ENCODE measurements around the gene GNB3. TPM values are rescaled to one million over a fixed set of nuclear protein-coding genes. Genes with fewer than 3 reads are reported as not detected.
A peak's percentile ranks its signal among the peaks of the same experiment; 100 is the strongest.

The GNB3 gene
- total RNA-seq, 1 experiment from 2014 or later = 14.0 TPM

- TF ChIP-seq AR (CRISPR knock-in tag; IDR thresholded peaks at IDR 0.05) = no peak
- peak; percentile 37; the same call in 1 of the 2 replicates for TF ChIP-seq ETV6 (CRISPR knock-in tag; IDR thresholded peaks at IDR 0.05)
- 0 out of 2 replicates have a peak, but pooled peaks have one; percentile 37 for TF ChIP-seq EMX1 (CRISPR knock-in tag; IDR thresholded peaks at IDR 0.05)
- TF ChIP-seq ZNF219 (CRISPR knock-in tag; IDR thresholded peaks at IDR 0.05; ENCODE audit: borderline replicate concordance) = no peak
- peak; percentile 100 for TF ChIP-seq NFE2L1 (CRISPR knock-in tag; IDR thresholded peaks at IDR 0.05)
- TF ChIP-seq SMAD3 (CRISPR knock-in tag; IDR thresholded peaks at IDR 0.05; ENCODE audit: borderline replicate concordance) = peak; percentile 59; the same call in 1 of the 2 replicates
- peak; percentile 77 for TF ChIP-seq FOXK1 (CRISPR knock-in tag; IDR thresholded peaks at IDR 0.05)
- no peak for TF ChIP-seq IRF1 (CRISPR knock-in tag; IDR thresholded peaks at IDR 0.05)
- TF ChIP-seq ZNF423 (CRISPR knock-in tag; IDR thresholded peaks at IDR 0.05) = no peak
- TF ChIP-seq ZNF138 (CRISPR knock-in tag; conservative IDR thresholded peaks at IDR 0.05) = 0 out of 2 replicates have a peak, but pooled peaks have one; percentile 42
- peak; percentile 99 for TF ChIP-seq USF2 (CRISPR knock-in tag; IDR thresholded peaks at IDR 0.05)
- TF ChIP-seq TEAD1 (CRISPR knock-in tag; IDR thresholded peaks at IDR 0.05) = peak; percentile 46; the same call in 1 of the 2 replicates
Observed at GRCh38 chr12:6890789-6891645, 50.3 kb downstream of the GNB3 start (continued).

- Mint-ChIP-seq H3K4me3 (peak overlapping the region; percentile 60), H3K36me3 (no peaks in the 10 kb centered on the region), H3K4me1 (peaks cover 28% of the 10 kb centered on the region), H3K27me3 (ENCODE audit: low read depth) (peaks cover 4% of the 10 kb centered on the region; the same call in 1 of the 2 replicates), H3K9me3 (no peaks in the 10 kb centered on the region), H3K27ac (peak overlapping the region; percentile 39)
- ATAC-seq (no peak), DNase-seq (ENCODE audit: low spot score) (no peak)
- no peak for TF ChIP-seq ZNF263 (CRISPR knock-in tag; IDR thresholded peaks at IDR 0.05; ENCODE audit: low read depth)
- TF ChIP-seq ZNF423 (CRISPR knock-in tag; IDR thresholded peaks at IDR 0.05) = no peak
- TF ChIP-seq NFYB (CRISPR knock-in tag; conservative IDR thresholded peaks at IDR 0.05; ENCODE audit: low read depth) = no peak
- no peak for TF ChIP-seq OVOL2 (CRISPR knock-in tag; IDR thresholded peaks at IDR 0.05; ENCODE audit: borderline replicate concordance)
- TF ChIP-seq RORB (CRISPR knock-in tag; IDR thresholded peaks at IDR 0.05) = no peak
- TF ChIP-seq PRRX2 (CRISPR knock-in tag; IDR thresholded peaks at IDR 0.05) = no peak
- no peak for TF ChIP-seq FOXP1 (CRISPR knock-in tag; IDR thresholded peaks at IDR 0.05; ENCODE audit: borderline replicate concordance)
- TF ChIP-seq AR (CRISPR knock-in tag; IDR thresholded peaks at IDR 0.05) = no peak
- no peak for TF ChIP-seq SMAD3 (CRISPR knock-in tag; IDR thresholded peaks at IDR 0.05; ENCODE audit: borderline replicate concordance)
- TF ChIP-seq CDX4 (CRISPR knock-in tag; IDR thresholded peaks at IDR 0.05; ENCODE audit: borderline replicate concordance) = no peak
- POLR2A ChIA-PET = interaction anchor here (0.8 to 2.1 kb wide), 12 partner anchors 11 to 168 kb away, joined by 3 to 32 read pairs (median 4); partner anchors contain the start of genes C12orf57, CDCA3, COPS7A and LRRC23
- CTCF ChIA-PET = interaction anchor here (0.5 to 3.6 kb wide), 28 partner anchors 8 to 1116 kb away, joined by 3 to 83 read pairs (median 5); partner anchors contain the start of genes C12orf57, C1RL, C1S and CDCA3
Observed at GRCh38 chr12:6891646-6892001, 50.9 kb downstream of the GNB3 start.

Measured in WTC11 (cell line).